MM.1S (cell line): ENCODE results near the gene CACNG7.
"Not testable (repeated sequence)": the region's sequence is repeated elsewhere in the genome, so short reads cannot be mapped to it uniquely, and the experiment has no call there.

Source experiments
- DNase-seq: peaks from one replicate; pipeline ENCODE4 v3.0.0-alpha.2; 2015
- H2AFZ ChIP-seq: fragments of 300-600 bp; sonication (generic); 2 replicates; pipeline ENCODE4 v1.6.0; 2016; ENCODE audit warnings: antibody characterized with exemption, low read length
- H3F3A ChIP-seq: fragments of 300-600 bp; sonication (generic); 2 replicates; pipeline ENCODE4 v1.6.1; 2016; ENCODE audit warnings: mild to moderate bottlenecking, antibody characterized with exemption, low read length, moderate library complexity, mixed read lengths; ENCODE audit not compliant: insufficient read depth
- H3K27ac ChIP-seq: fragments of 300-600 bp; sonication (generic); 2 replicates; pipeline ENCODE4 v1.5.1; 2016; ENCODE audit warnings: mild to moderate bottlenecking, low read length
- H3K27me3 ChIP-seq: fragments of 300-600 bp; sonication (generic); replicated peaks from 2 replicates; pipeline ENCODE4 v1.6.0; 2016; ENCODE audit warnings: low read length; ENCODE audit not compliant: insufficient read depth
- H3K36me3 ChIP-seq: fragments of 300-600 bp; sonication (generic); replicated peaks from 2 replicates; pipeline ENCODE4 v1.6.1; 2016; ENCODE audit warnings: mild to moderate bottlenecking, low read length, mixed read lengths; ENCODE audit not compliant: insufficient read depth
- H3K4me1 ChIP-seq: fragments of 300-600 bp; sonication (generic); 2 replicates; pipeline ENCODE4 v1.6.1; 2016; ENCODE audit warnings: low read length, mixed read lengths
- H3K4me2 ChIP-seq: fragments of 300-600 bp; sonication (generic); 2 replicates; pipeline ENCODE4 v1.6.0; 2016; ENCODE audit warnings: low read depth, low read length
- H3K4me3 ChIP-seq: fragments of 300-600 bp; sonication (generic); 2 replicates; pipeline ENCODE4 v1.5.1; 2016; ENCODE audit warnings: low read length, mixed read lengths
- H3K79me2 ChIP-seq: fragments of 300-600 bp; sonication (generic); 2 replicates; pipeline ENCODE4 v1.6.1; 2016; ENCODE audit warnings: mixed run types, low read length, mixed read lengths
- H3K9ac ChIP-seq: fragments of 300-600 bp; sonication (generic); 2 replicates; pipeline ENCODE4 v1.6.1; 2016; ENCODE audit warnings: low read length, mixed read lengths
- H3K9me2 ChIP-seq: fragments of 300-600 bp; sonication (generic); replicated peaks from 2 replicates; pipeline ENCODE4 v1.6.1; 2016; ENCODE audit warnings: mild to moderate bottlenecking, low read length, mixed read lengths; ENCODE audit not compliant: insufficient read depth
- H3K9me3 ChIP-seq: fragments of 300-600 bp; sonication (generic); replicated peaks from 2 replicates; pipeline ENCODE4 v1.6.1; 2016; ENCODE audit warnings: mild to moderate bottlenecking, low read length, mixed read lengths; ENCODE audit not compliant: insufficient read depth
- H4K20me1 ChIP-seq: fragments of 300-600 bp; sonication (generic); 2 replicates; pipeline ENCODE4 v1.6.1; 2016; ENCODE audit warnings: mild to moderate bottlenecking, low read length, moderate library complexity, mixed read lengths; ENCODE audit not compliant: insufficient read depth
- CTCF ChIP-seq: fragments of 300-600 bp; sonication (generic); IDR thresholded peaks from 2 replicates; pipeline ENCODE4 v1.5.1; 2016; ENCODE audit warnings: antibody characterized with exemption, low read length, mixed read lengths
- EZH2 ChIP-seq: fragments of 300-600 bp; sonication (generic); optimal IDR thresholded peaks from 2 replicates; pipeline ENCODE3; 2017; ENCODE audit warnings: low read depth, mild to moderate bottlenecking, antibody characterized with exemption, low read length, mixed read lengths
- EZH2phosphoT487 ChIP-seq: fragments of 300-600 bp; sonication (generic); IDR thresholded peaks from 2 replicates; pipeline ENCODE4 v1.6.1; 2018; ENCODE audit warnings: antibody characterized with exemption, low read length

CACNG7 gene

DNA sequence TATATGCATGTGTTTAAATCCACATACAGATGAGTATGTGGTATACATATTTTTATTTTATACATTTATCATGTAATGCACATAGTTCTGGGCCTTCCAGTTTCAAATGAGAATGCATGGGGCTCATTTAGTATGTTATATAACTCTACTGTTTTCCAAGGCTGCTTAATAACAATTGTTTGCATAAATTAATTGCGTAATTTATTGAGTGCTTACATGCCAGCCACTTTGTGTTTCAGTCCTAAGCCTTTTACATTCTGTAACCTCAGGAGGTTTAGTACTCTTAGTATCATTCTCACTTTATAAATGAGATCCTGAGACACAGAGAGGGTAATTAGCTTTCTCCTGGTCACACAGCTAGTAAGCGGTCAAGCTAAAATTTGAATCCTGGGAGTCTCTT, 36.9 kb downstream of the CACNG7 start:
- no peak for DNase-seq
- Histone ChIP-seq H3K4me1 (no peaks in the 10 kb centered on the region), H2AFZ (no peak overlapping the region), H3K9ac (no peak overlapping the region), H4K20me1 (no peaks in the 10 kb centered on the region), H3F3A (no peaks in the 10 kb centered on the region), H3K4me3 (no peak overlapping the region), H3K27ac (no peak overlapping the region), H3K4me2 (no peak overlapping the region), H3K9me2 (no peaks in the 10 kb centered on the region), H3K27me3 (no peaks in the 10 kb centered on the region; the same call in 1 of the 2 replicates), H3K9me3 (no peaks in the 10 kb centered on the region), H3K79me2 (no peaks in the 10 kb centered on the region), H3K36me3 (no peaks in the 10 kb centered on the region)
- TF ChIP-seq CTCF (no peak), EZH2 (no peak), EZH2phosphoT487 (no peak)

DNA sequence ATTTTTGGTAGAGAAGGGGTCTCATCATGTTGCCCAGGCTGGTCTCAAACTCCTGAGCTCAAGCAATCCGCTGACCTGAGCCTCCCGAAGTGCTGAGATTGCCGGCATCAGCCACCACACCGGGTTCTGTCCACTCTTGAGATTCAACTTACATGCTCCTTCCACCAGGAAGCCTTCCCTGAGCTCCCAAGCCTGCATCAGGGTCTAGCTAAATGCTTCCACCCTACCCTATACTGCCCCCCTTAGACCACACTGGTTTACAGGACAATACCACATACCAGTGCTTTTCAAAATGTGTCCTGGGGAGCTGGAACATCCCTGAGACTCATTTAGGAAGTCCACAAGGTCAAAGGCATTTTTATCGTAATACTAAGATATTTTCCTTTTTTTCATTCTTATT, 38.5 kb downstream of the CACNG7 start:
- H2AFZ ChIP-seq = no peak overlapping the region
- no peaks in the 10 kb centered on the region for H3K4me1 ChIP-seq
- no peak for TF ChIP-seq EZH2phosphoT487
- no peak for TF ChIP-seq CTCF
- no peak for TF ChIP-seq EZH2
- no peak overlapping the region for H3K9ac ChIP-seq
- H3F3A ChIP-seq = no peaks in the 10 kb centered on the region
- H3K79me2 ChIP-seq = no peaks in the 10 kb centered on the region
- no peak overlapping the region for H3K4me3 ChIP-seq
- H3K9me3 ChIP-seq = no peaks in the 10 kb centered on the region
- H3K27me3 ChIP-seq = no peaks in the 10 kb centered on the region; the same call in 1 of the 2 replicates
- H3K9me2 ChIP-seq = no peaks in the 10 kb centered on the region
- DNase-seq = no peak
- no peaks in the 10 kb centered on the region for H4K20me1 ChIP-seq
- H3K27ac ChIP-seq = no peak overlapping the region
- no peaks in the 10 kb centered on the region for H3K36me3 ChIP-seq
- no peak overlapping the region for H3K4me2 ChIP-seq

DNA sequence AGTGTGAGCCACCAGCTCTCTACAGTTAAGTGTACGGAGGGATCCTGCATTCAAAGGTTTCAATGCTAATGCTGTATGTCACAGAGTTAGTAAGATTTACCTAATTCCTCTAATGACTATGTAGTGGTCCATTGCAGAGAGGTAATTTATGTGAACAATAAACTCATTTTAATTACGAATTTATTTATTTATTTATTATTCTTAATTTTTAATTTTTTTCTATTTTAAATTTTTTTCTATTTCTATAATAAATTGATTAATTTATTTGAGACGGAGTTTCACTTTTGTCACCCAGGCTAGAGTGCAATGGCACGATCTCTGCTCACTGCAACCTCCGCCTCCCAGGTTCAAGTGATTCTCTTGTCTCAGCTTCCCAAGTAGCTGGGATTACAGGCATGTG, 39.5 kb downstream of the CACNG7 start:
- H2AFZ ChIP-seq, H3K79me2 ChIP-seq, H4K20me1 ChIP-seq, H3K9me2 ChIP-seq, H3K4me3 ChIP-seq, DNase-seq, H3K4me1 ChIP-seq, H3K9ac ChIP-seq, H3K27ac ChIP-seq, H3K27me3 ChIP-seq, H3K9me3 ChIP-seq, H3F3A ChIP-seq, H3K4me2 ChIP-seq, H3K36me3 ChIP-seq: not testable (repeated sequence)

- no peak overlapping the region for H3K9ac ChIP-seq
- no peaks in the 10 kb centered on the region for H3K9me2 ChIP-seq
- no peak overlapping the region for H2AFZ ChIP-seq
- H3K4me2 ChIP-seq = no peak overlapping the region
- H3K36me3 ChIP-seq = no peaks in the 10 kb centered on the region
- H4K20me1 ChIP-seq = no peaks in the 10 kb centered on the region
- no peak overlapping the region for H3K27ac ChIP-seq
- no peak overlapping the region for H3K4me3 ChIP-seq
- TF ChIP-seq CTCF = no peak
- TF ChIP-seq EZH2 = no peak
- TF ChIP-seq EZH2phosphoT487 = no peak
- no peaks in the 10 kb centered on the region for H3K79me2 ChIP-seq
- no peaks in the 10 kb centered on the region for H3K9me3 ChIP-seq
- no peaks in the 10 kb centered on the region for H3F3A ChIP-seq
- peaks cover 5% of the 10 kb centered on the region for H3K27me3 ChIP-seq
- DNase-seq = no peak
- H3K4me1 ChIP-seq = no peaks in the 10 kb centered on the region
Measured at GRCh38 chr19:53951436-53951835, 42.4 kb downstream of the CACNG7 start.
